Measurements from ENCODE around the gene THYN1.

The THYN1 gene

GRCh38 chr11:134223121-134223520 lies 30.0 kb downstream of the THYN1 start:
- no peak for DNase-seq (ENCODE audit: low read depth in 2 of 2)

- no peak for DNase-seq (ENCODE audit: low read depth in 2 of 2)
Observed at GRCh38 chr11:134216816-134217215, 36.3 kb downstream of the THYN1 start.

- no peak for DNase-seq (ENCODE audit: low read depth in 2 of 2)
Observed at GRCh38 chr11:134215836-134216235, 37.3 kb downstream of the THYN1 start.

GRCh38 chr11:134207538-134208239 lies 45.5 kb downstream of the THYN1 start:
- DNase-seq (ENCODE audit: low read depth in 2 of 2), result no peak

GRCh38 chr11:134206185-134206584 lies 47.0 kb downstream of the THYN1 start:
- no peak for DNase-seq (ENCODE audit: low read depth in 2 of 2)

- DNase-seq (ENCODE audit: low read depth in 2 of 2), result no peak
Observed at GRCh38 chr11:134205729-134206128, 47.4 kb downstream of the THYN1 start.

GRCh38 chr11:134202661-134203060 lies 50.5 kb downstream of the THYN1 start:
- no peak for DNase-seq (ENCODE audit: low read depth in 2 of 2)

GRCh38 chr11:134200688-134201087 lies 52.5 kb downstream of the THYN1 start:
- DNase-seq (ENCODE audit: low read depth in 2 of 2), result no peak

- DNase-seq (ENCODE audit: low read depth in 2 of 2), result no peak
Observed at GRCh38 chr11:134199531-134199930, 53.6 kb downstream of the THYN1 start.

Data from fibroblast of skin of left biceps (primary cell).